C4-2B (cell line): ENCODE results near the gene DENND1A.

Source experiments
- H3K27ac ChIP-seq: fragments of 450-650 bp; 2 replicates; pipeline ENCODE4 v1.5.1; 2017
- ZFX ChIP-seq: fragments of 450-650 bp; IDR thresholded peaks from 2 replicates; pipeline ENCODE4 v1.6.1; 2017
- TF ChIP-seq, protein P1 (sequence below): fragments of 450-650 bp; conservative IDR thresholded peaks from 2 replicates; pipeline ENCODE4 v1.5.1; 2017; ENCODE audit warnings: mild to moderate bottlenecking

DENND1A gene

GRCh38 chr9:123590499-123590898 is 339.4 kb downstream of the DENND1A start:
- TF ChIP-seq, protein P1, sequence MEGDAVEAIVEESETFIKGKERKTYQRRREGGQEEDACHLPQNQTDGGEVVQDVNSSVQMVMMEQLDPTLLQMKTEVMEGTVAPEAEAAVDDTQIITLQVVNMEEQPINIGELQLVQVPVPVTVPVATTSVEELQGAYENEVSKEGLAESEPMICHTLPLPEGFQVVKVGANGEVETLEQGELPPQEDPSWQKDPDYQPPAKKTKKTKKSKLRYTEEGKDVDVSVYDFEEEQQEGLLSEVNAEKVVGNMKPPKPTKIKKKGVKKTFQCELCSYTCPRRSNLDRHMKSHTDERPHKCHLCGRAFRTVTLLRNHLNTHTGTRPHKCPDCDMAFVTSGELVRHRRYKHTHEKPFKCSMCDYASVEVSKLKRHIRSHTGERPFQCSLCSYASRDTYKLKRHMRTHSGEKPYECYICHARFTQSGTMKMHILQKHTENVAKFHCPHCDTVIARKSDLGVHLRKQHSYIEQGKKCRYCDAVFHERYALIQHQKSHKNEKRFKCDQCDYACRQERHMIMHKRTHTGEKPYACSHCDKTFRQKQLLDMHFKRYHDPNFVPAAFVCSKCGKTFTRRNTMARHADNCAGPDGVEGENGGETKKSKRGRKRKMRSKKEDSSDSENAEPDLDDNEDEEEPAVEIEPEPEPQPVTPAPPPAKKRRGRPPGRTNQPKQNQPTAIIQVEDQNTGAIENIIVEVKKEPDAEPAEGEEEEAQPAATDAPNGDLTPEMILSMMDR = no peak
- no peak for TF ChIP-seq ZFX
- H3K27ac ChIP-seq = no peak overlapping the region

DNA sequence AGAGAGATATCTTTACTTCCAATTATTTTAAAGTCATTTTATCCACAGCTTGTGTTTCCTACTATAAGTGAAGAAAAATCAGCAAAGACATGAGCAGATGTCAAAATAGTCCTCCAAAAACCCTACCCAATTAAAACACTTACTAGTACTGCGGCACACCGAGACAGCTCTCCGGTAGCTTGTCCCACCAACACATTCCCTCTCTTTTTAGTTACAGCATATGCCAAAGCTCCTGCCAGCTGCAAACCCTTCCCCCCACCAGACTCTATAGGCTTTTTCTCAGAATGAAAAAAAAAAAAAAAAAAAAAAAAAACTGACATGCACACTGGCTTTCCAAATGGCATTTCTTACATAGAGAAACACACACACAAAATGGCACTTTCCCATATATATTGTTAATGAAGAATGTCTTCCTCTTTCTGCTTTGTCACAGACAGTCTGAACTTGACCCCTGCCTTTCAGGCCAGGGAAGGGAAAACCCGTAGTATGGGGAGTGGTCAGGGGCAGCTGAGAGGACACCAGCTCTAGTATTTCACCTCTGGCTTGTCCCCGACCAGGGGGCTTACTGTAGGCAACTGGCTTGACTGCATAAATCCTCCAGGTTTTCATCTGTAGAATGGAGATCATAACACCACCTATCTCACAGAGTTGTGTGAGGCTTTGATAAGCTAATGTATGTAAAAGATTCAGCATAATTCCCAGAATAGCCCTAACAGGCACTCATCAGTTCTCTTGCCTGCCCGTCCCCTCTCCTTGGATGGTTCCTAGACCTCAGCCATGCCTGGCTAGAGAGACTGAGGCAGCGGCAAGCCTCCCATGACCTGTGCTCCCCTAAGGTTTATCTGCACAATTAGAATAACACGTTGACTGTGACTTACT is 340.3 kb downstream of the DENND1A start:
- TF ChIP-seq, protein P1 = no peak
- no peak for TF ChIP-seq ZFX
- H3K27ac ChIP-seq = no peak overlapping the region

DNA sequence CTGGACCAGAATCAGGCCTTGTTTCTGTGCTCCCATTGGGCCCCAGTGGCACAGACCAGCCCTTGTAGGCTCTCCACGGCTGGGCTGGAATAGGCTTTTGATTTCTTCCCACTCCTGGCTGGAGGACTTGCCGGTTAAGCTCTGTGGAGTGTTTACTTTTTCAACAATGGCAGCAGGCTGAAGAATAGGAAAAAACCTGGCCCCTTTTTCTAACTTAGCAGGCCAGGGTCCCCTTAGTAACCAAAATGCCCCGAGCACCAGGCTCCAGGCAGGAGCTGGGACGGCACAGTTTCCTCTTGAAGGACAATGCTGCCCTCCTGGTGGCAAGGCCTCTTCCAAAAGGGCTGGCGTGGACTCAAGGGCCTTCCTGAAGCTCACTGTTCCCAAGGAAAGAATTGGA is 343.7 kb downstream of the DENND1A start:
- H3K27ac ChIP-seq = no peak overlapping the region
- TF ChIP-seq, protein P1 = no peak
- TF ChIP-seq ZFX = no peak

DNA sequence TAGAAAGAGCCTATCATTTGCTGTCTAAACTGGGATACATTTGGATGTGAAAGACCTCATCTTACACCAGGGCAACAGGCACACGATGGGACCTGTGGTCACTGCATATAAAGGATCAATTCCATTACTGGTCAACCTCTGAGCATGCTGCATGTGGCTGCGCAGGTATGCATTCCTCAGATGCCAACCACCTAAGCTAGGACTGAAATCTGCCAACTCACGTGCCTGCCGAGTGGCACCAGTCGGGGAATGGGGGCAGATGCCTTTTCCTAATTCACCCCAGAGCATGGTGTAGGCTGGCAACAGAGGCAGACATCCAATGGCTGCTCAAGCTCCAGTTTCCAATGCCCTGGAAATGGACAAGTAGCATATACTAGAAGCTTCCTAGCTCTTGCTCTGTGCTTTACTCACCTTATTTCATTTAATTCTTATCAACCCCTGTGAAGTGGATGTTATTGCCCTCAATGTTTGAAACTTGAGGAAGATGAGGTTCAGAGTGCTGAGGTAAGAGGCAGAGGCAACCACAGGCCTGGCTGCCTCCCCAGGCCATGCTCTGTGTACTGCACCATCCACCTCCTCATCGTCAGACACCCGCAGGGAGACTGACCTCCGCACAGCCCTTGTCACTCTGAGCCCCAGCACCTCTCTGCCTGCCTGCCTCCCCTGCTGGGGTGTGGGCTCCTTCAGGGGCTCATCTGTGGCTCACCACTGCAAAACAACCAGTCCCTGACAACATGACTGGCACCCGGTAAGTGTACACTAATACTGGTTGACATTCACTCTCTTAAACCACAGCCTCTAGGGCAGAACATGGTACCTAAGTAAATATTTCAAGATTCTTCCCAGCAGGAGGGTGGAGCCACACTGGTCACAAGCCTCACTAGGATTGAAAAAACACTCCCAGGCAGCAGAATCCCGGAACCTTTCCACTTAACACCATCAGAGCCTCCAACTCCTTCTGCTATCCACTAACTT is 345.4 kb downstream of the DENND1A start:
- H3K27ac ChIP-seq = no peak overlapping the region
- TF ChIP-seq, protein P1 = no peak
- no peak for TF ChIP-seq ZFX

DNA sequence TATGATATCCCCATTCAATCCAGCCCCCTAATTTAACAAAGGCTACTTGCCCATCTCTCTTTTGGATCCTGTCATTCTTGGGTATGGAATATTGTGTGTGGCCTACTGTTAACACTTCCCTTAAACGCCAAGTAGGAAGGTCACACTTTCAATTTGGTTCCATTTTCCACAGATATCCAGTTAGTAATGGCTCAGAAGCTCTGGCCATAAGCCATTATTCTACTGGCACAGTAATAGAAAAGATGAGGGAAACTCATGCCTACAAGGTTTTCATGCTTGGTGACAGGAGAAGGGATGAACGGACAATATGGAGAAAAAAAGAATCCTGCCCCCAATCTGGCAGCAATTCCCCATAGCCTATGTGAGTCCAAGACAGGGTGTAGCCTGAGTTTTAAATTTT is 346.3 kb downstream of the DENND1A start:
- no peak overlapping the region for H3K27ac ChIP-seq
- TF ChIP-seq, protein P1 = no peak
- no peak for TF ChIP-seq ZFX

DNA sequence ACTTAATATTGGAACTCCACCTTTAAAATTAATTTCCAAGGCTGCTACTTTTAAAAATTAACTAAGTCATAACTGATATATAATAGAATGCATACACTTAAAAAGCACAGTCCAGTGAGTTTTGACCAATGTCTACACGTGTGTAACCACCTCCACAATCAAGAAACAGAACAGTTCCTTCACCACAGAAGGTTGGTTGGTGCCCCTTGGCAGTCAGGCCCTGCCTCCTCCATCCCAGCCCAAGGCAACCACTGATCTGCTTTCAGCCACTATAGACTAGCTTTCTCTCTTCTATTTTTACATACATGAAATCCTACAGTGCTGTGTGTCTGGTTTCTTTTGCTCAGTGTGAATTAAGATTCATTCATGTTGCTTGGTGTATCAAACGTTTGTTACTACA is 358.7 kb downstream of the DENND1A start:
- no peak overlapping the region for H3K27ac ChIP-seq
- TF ChIP-seq ZFX = no peak
- TF ChIP-seq, protein P1 = no peak
